Upper lobe of left lung (tissue), 4 donors: Measurements from ENCODE around the gene ZNF865.

Experiments used
- EP300 ChIP-seq, 4 donors: sonication (generic); formaldehyde crosslinking; IDR thresholded peaks; one replicate each; pipeline ENCODE4 v1.5.1; 2017; ENCODE audit warnings: antibody characterized with exemption in 4 of 4, control low read depth in 2 of 4
- POLR2AphosphoS5 ChIP-seq, 2 donors: sonication (generic); formaldehyde crosslinking; IDR thresholded peaks; one replicate each; pipeline ENCODE4 v1.5.1; 2017; ENCODE audit warnings: antibody characterized with exemption in 2 of 2
- TF ChIP-seq, protein P1 (sequence below), 6 experiments: fragments of 450-650 bp in 4 of 6; fragments of 200-600 bp in 2 of 6; sonication (generic) in 2 of 6; IDR thresholded peaks; one replicate each; pipeline ENCODE4 v1.5.1; 2016 to 2019; ENCODE audit warnings: antibody characterized with exemption in 6 of 6

GRCh38 chr19:55567708-55568328, 37.6 kb upstream of the ZNF865 start:
- TF ChIP-seq, protein P1, sequence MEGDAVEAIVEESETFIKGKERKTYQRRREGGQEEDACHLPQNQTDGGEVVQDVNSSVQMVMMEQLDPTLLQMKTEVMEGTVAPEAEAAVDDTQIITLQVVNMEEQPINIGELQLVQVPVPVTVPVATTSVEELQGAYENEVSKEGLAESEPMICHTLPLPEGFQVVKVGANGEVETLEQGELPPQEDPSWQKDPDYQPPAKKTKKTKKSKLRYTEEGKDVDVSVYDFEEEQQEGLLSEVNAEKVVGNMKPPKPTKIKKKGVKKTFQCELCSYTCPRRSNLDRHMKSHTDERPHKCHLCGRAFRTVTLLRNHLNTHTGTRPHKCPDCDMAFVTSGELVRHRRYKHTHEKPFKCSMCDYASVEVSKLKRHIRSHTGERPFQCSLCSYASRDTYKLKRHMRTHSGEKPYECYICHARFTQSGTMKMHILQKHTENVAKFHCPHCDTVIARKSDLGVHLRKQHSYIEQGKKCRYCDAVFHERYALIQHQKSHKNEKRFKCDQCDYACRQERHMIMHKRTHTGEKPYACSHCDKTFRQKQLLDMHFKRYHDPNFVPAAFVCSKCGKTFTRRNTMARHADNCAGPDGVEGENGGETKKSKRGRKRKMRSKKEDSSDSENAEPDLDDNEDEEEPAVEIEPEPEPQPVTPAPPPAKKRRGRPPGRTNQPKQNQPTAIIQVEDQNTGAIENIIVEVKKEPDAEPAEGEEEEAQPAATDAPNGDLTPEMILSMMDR (IDR thresholded peaks at IDR 0.05) = no peak
- TF ChIP-seq EP300 (IDR thresholded peaks at IDR 0.05) (no peak), POLR2AphosphoS5 (IDR thresholded peaks at IDR 0.05) (no peak)
